SU-DHL-6 (cell line): ENCODE data around the gene DCLK1.

Experiments
- H2AFZ ChIP-seq: fragments of 200-600 bp; sonication (generic); 2 replicates; pipeline ENCODE4 v1.6.1; 2014; ENCODE audit warnings: low read depth, mild to moderate bottlenecking, moderate library complexity, mixed read lengths, antibody characterized with exemption, low read length; ENCODE audit not compliant: severe bottlenecking
- H3F3A ChIP-seq: fragments of 200-600 bp; shearing (Covaris generic); 2 replicates; pipeline ENCODE4 v1.6.0; 2016; ENCODE audit warnings: antibody characterized with exemption, mild to moderate bottlenecking; ENCODE audit not compliant: insufficient read depth
- H3K27ac ChIP-seq: fragments of 200-600 bp; sonication (generic); 2 replicates; pipeline ENCODE4 v1.5.1; 2016; ENCODE audit warnings: low read depth, mild to moderate bottlenecking, low read length, moderate library complexity, mixed read lengths
- H3K27me3 ChIP-seq: fragments of 200-600 bp; sonication (generic), shearing (Covaris generic); 2 replicates; pipeline ENCODE4 v1.6.0; 2014; ENCODE audit warnings: mild to moderate bottlenecking, low read length
- H3K36me3 ChIP-seq: fragments of 200-600 bp; sonication (generic); 2 replicates; pipeline ENCODE4 v1.6.1; 2014; ENCODE audit warnings: mild to moderate bottlenecking, low read length, mixed read lengths
- H3K4me2 ChIP-seq: fragments of 300-600, 200-600 bp; shearing (Covaris generic), sonication (generic); 2 replicates; pipeline ENCODE4 v1.6.0; 2014; ENCODE audit warnings: low read length, low read depth, mild to moderate bottlenecking; ENCODE audit not compliant: poor library complexity, severe bottlenecking
- H3K4me3 ChIP-seq: fragments of 200-600 bp; sonication (generic); 2 replicates; pipeline ENCODE4 v1.5.1; 2014; ENCODE audit warnings: antibody characterized with exemption, low read length, mild to moderate bottlenecking, mixed read lengths; ENCODE audit not compliant: insufficient read depth, poor library complexity, severe bottlenecking
- H3K79me2 ChIP-seq: fragments of 200-600 bp; sonication (generic); 2 replicates; pipeline ENCODE4 v1.6.1; 2014; ENCODE audit warnings: mild to moderate bottlenecking, low read length, moderate library complexity; ENCODE audit not compliant: insufficient read depth
- H3K9ac ChIP-seq: fragments of 200-600 bp; sonication (generic); 2 replicates; pipeline ENCODE4 v1.7.0; 2014; ENCODE audit warnings: mild to moderate bottlenecking, low read length
- H3K9me2 ChIP-seq: fragments of 200-600 bp; sonication (generic); replicated peaks from 2 replicates; pipeline ENCODE4 v1.6.1; 2014; ENCODE audit warnings: low read length; ENCODE audit not compliant: insufficient read depth
- H3K9me3 ChIP-seq: fragments of 200-600 bp; sonication (generic); 2 replicates; pipeline ENCODE4 v1.6.1; 2014; ENCODE audit warnings: low read length, mixed read lengths; ENCODE audit not compliant: insufficient read depth
- H4K20me1 ChIP-seq: fragments of 200-600 bp; sonication (generic); 2 replicates; pipeline ENCODE4 v1.6.1; 2014; ENCODE audit warnings: low read depth, mild to moderate bottlenecking, antibody characterized with exemption, low read length, moderate library complexity, mixed read lengths
- CTCF ChIP-seq: fragments of 200-600 bp; sonication (generic); IDR thresholded peaks from one replicate; pipeline ENCODE4 v1.5.1; 2017; ENCODE audit warnings: antibody characterized with exemption, mild to moderate bottlenecking, low read length, moderate library complexity; ENCODE audit not compliant: insufficient read depth, poor library complexity, severe bottlenecking
- EZH2phosphoT487 ChIP-seq: fragments of 200-600 bp; sonication (generic), shearing (Covaris generic); conservative IDR thresholded peaks from 2 replicates; pipeline ENCODE4 v1.6.1; 2018; ENCODE audit warnings: mild to moderate bottlenecking, antibody characterized with exemption, low read length, moderate library complexity, mixed read lengths

Gene DCLK1

GRCh38 chr13:35889560-35889959 lies 241.6 kb downstream of the DCLK1 start:
- Histone ChIP-seq H2AFZ (no peak overlapping the region), H3K79me2 (no peaks in the 10 kb centered on the region), H3K9me2 (no peaks in the 10 kb centered on the region), H3K27me3 (no peaks in the 10 kb centered on the region), H3K9me3 (no peaks in the 10 kb centered on the region), H3K4me3 (no peak overlapping the region), H3K4me2 (no peak overlapping the region), H3K9ac (no peak overlapping the region), H4K20me1 (no peaks in the 10 kb centered on the region), H3K36me3 (no peaks in the 10 kb centered on the region), H3K27ac (no peak overlapping the region), H3F3A (no peaks in the 10 kb centered on the region)
- no peak for TF ChIP-seq CTCF
- TF ChIP-seq EZH2phosphoT487: no peak

GRCh38 chr13:35888981-35889380 lies 242.2 kb downstream of the DCLK1 start:
- H3K27ac ChIP-seq: no peak overlapping the region
- no peak for TF ChIP-seq EZH2phosphoT487
- TF ChIP-seq CTCF: no peak

GRCh38 chr13:35888457-35888883 lies 242.7 kb downstream of the DCLK1 start:
- no peak overlapping the region for H2AFZ ChIP-seq
- no peaks in the 10 kb centered on the region for H3K9me2 ChIP-seq
- no peak overlapping the region for H3K9ac ChIP-seq
- no peaks in the 10 kb centered on the region for H4K20me1 ChIP-seq
- H3K4me2 ChIP-seq: no peak overlapping the region
- H3K4me3 ChIP-seq: no peak overlapping the region
- no peaks in the 10 kb centered on the region for H3F3A ChIP-seq
- H3K36me3 ChIP-seq: no peaks in the 10 kb centered on the region
- TF ChIP-seq CTCF (no peak), EZH2phosphoT487 (no peak)
- H3K27me3 ChIP-seq: no peaks in the 10 kb centered on the region
- no peak overlapping the region for H3K27ac ChIP-seq
- H3K79me2 ChIP-seq: no peaks in the 10 kb centered on the region
- H3K9me3 ChIP-seq: no peaks in the 10 kb centered on the region

More at GRCh38 chr13:35888981-35889380, 242.2 kb downstream of the DCLK1 start:
- H3F3A ChIP-seq: no peaks in the 10 kb centered on the region
- H3K4me3 ChIP-seq: no peak overlapping the region
- H3K9ac ChIP-seq: no peak overlapping the region
- no peaks in the 10 kb centered on the region for H4K20me1 ChIP-seq
- H3K9me3 ChIP-seq: no peaks in the 10 kb centered on the region
- no peak overlapping the region for H2AFZ ChIP-seq
- H3K4me2 ChIP-seq: no peak overlapping the region
- no peaks in the 10 kb centered on the region for H3K79me2 ChIP-seq
- H3K27me3 ChIP-seq: no peaks in the 10 kb centered on the region
- H3K36me3 ChIP-seq: no peaks in the 10 kb centered on the region
- no peaks in the 10 kb centered on the region for H3K9me2 ChIP-seq
